ENCODE results near the gene CCDC73.

GRCh38 chr11:32775908-32776307 lies 18.6 kb downstream of the CCDC73 start:
- TF ChIP-seq CTCF (IDR thresholded peaks at IDR 0.05) = no peak
- no peak for TF ChIP-seq NFATC4 (CRISPR knock-in tag; IDR thresholded peaks at IDR 0.05)
- no peak for TF ChIP-seq SMAD3 (CRISPR knock-in tag; IDR thresholded peaks at IDR 0.05; ENCODE audit: borderline replicate concordance)
- TF ChIP-seq GTF2I (CRISPR knock-in tag; conservative IDR thresholded peaks at IDR 0.05) = no peak
- TF ChIP-seq ZNF425 (CRISPR knock-in tag; conservative IDR thresholded peaks at IDR 0.05) = no peak
- no peak for TF ChIP-seq PRDM15 (CRISPR knock-in tag; IDR thresholded peaks at IDR 0.05)
- no peak for TF ChIP-seq STAT6 (CRISPR knock-in tag; conservative IDR thresholded peaks at IDR 0.05; ENCODE audit: low read depth)
- no peak for TF ChIP-seq IRF2 (CRISPR knock-in tag; IDR thresholded peaks at IDR 0.05; ENCODE audit: borderline replicate concordance, low read depth)
- no peak for TF ChIP-seq CDX4 (CRISPR knock-in tag; IDR thresholded peaks at IDR 0.05; ENCODE audit: borderline replicate concordance)
- no peak for TF ChIP-seq NR2C2 (CRISPR knock-in tag; IDR thresholded peaks at IDR 0.05)
- TF ChIP-seq ZNF263 (CRISPR knock-in tag; IDR thresholded peaks at IDR 0.05; ENCODE audit: low read depth) = no peak
- TF ChIP-seq TEAD4 (CRISPR knock-in tag; IDR thresholded peaks at IDR 0.05) = no peak
- no peak for TF ChIP-seq ETV6 (CRISPR knock-in tag; IDR thresholded peaks at IDR 0.05)
- no peak for TF ChIP-seq PRRX2 (CRISPR knock-in tag; IDR thresholded peaks at IDR 0.05)
